Smooth muscle cell (in vitro differentiated cells): ENCODE data around the gene AGTPBP1. TPM values are rescaled to one million over a fixed set of nuclear protein-coding genes. Genes with fewer than 3 reads are reported as not detected.
"Not testable (repeated sequence)": the region's sequence is repeated elsewhere in the genome, so short reads cannot be mapped to it uniquely, and the experiment has no call there.

Experiments used
- DNase-seq: peaks from one replicate; lab custom pipeline; 2025; ENCODE audit not compliant: unreplicated experiment; lab: John Stamatoyannopoulos, UW
- H2AFZ ChIP-seq: fragments of 200-600 bp; sonication (generic); 2 replicates; pipeline ENCODE4 v1.6.0; 2016; ENCODE audit warnings: antibody characterized with exemption, low read depth, mild to moderate bottlenecking
- H3F3A ChIP-seq: fragments of 200-600 bp; sonication (generic); 2 replicates; pipeline ENCODE4 v1.6.0; 2017; ENCODE audit warnings: antibody characterized with exemption, low read depth
- H3K27ac ChIP-seq: fragments of 200-600 bp; sonication (generic); 2 replicates; pipeline ENCODE4 v1.5.1; 2016; ENCODE audit warnings: low read depth, mild to moderate bottlenecking
- H3K27me3 ChIP-seq: fragments of 200-600 bp; sonication (generic); 2 replicates; pipeline ENCODE4 v1.6.1; 2016; ENCODE audit warnings: low read depth, mild to moderate bottlenecking
- H3K36me3 ChIP-seq: fragments of 200-600 bp; sonication (generic); 2 replicates; pipeline ENCODE4 v1.5.1; 2016; ENCODE audit warnings: low read depth
- H3K4me1 ChIP-seq: fragments of 200-600 bp; sonication (generic); 2 replicates; pipeline ENCODE4 v1.5.1; 2016; ENCODE audit warnings: low read depth
- H3K4me2 ChIP-seq: fragments of 200-600 bp; sonication (generic); 2 replicates; pipeline ENCODE4 v1.6.0; 2016; ENCODE audit warnings: mild to moderate bottlenecking
- H3K4me3 ChIP-seq: fragments of 200-600 bp; sonication (generic); 2 replicates; pipeline ENCODE4 v1.5.1; 2016; ENCODE audit warnings: mild to moderate bottlenecking
- H3K79me2 ChIP-seq: fragments of 200-600 bp; sonication (generic); 2 replicates; pipeline ENCODE4 v1.6.0; 2016; ENCODE audit warnings: low read depth, mild to moderate bottlenecking
- H3K9ac ChIP-seq: fragments of 200-600 bp; sonication (generic); 2 replicates; pipeline ENCODE4 v1.6.0; 2016; ENCODE audit warnings: low read depth
- H3K9me3 ChIP-seq: fragments of 200-600 bp; sonication (generic); replicated peaks from 2 replicates; pipeline ENCODE4 v1.5.1; 2016; ENCODE audit warnings: low read depth
- H4K20me1 ChIP-seq: fragments of 200-600 bp; sonication (generic); 2 replicates; pipeline ENCODE4 v1.6.0; 2016; ENCODE audit warnings: low read depth
- WGBS: methylation state at CpG from one replicate; pipeline ENCODE4 v1.1.7; 2016; ENCODE audit warnings: low lambda C conversion rate; 5-methylcytosine and 5-hydroxymethylcytosine counted together
- polyA plus RNA-seq: library from polyadenylated mRNA; unstranded; fragments of >200 nt; fragmentation: Nextera tagmentation; extraction: Ambion mirVana; gene quantifications from 2 replicates; pipeline ENCODE4 v1.2.1, GENCODE V29; 2016
- total RNA-seq: library from RNA; depleted of rRNA; stranded (reverse); fragments of >200 nt; gene quantifications from 2 replicates; pipeline ENCODE4 v1.2.3, GENCODE V29; 2014
- TF ChIP-seq, protein P1 (sequence below): fragments of 200-600 bp; sonication (generic); IDR thresholded peaks from 2 replicates; pipeline ENCODE4 v1.5.1; 2017; ENCODE audit warnings: borderline replicate concordance, mild to moderate bottlenecking, antibody characterized with exemption; ENCODE audit not compliant: insufficient read depth, poor library complexity, severe bottlenecking

The AGTPBP1 gene
- total and polyA plus RNA-seq, 2 experiments from 2014 or later = 4.6 to 7.0 TPM

DNA sequence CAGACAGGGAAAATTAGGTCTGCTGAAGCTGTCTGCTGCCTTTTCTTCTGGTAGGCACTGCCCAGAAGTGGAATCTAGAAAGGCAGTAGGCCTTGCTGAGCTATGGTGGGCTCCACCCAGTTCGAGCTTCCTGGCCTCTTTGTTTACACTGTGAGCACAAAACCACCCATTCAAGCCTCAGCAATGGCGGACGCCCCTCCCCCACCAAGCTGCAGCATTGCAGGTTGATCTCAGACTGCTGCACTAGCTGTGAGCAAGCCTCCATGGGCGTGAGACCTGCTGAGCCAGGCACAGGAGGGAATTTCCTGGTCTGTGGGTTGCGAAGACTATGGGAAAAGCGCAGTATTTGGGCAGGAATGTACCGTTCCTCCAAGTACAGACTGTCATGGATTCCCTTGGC lies 18.5 kb downstream of the AGTPBP1 start:
- Histone ChIP-seq H3K79me2 (no peaks in the 10 kb centered on the region), H3F3A (no peaks in the 10 kb centered on the region), H2AFZ (no peak overlapping the region), H3K9me3 (no peaks in the 10 kb centered on the region), H4K20me1 (no peaks in the 10 kb centered on the region), H3K9ac (no peak overlapping the region), H3K36me3 (no peaks in the 10 kb centered on the region), H3K4me2 (no peak overlapping the region), H3K4me1 (no peaks in the 10 kb centered on the region), H3K4me3 (no peak overlapping the region), H3K27ac (no peak overlapping the region), H3K27me3 (no peaks in the 10 kb centered on the region)
- TF ChIP-seq, protein P1, sequence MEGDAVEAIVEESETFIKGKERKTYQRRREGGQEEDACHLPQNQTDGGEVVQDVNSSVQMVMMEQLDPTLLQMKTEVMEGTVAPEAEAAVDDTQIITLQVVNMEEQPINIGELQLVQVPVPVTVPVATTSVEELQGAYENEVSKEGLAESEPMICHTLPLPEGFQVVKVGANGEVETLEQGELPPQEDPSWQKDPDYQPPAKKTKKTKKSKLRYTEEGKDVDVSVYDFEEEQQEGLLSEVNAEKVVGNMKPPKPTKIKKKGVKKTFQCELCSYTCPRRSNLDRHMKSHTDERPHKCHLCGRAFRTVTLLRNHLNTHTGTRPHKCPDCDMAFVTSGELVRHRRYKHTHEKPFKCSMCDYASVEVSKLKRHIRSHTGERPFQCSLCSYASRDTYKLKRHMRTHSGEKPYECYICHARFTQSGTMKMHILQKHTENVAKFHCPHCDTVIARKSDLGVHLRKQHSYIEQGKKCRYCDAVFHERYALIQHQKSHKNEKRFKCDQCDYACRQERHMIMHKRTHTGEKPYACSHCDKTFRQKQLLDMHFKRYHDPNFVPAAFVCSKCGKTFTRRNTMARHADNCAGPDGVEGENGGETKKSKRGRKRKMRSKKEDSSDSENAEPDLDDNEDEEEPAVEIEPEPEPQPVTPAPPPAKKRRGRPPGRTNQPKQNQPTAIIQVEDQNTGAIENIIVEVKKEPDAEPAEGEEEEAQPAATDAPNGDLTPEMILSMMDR = no peak
- DNase-seq = no peak
- WGBS = 77% methylated on average over 7 of the region's 7 CpGs

DNA sequence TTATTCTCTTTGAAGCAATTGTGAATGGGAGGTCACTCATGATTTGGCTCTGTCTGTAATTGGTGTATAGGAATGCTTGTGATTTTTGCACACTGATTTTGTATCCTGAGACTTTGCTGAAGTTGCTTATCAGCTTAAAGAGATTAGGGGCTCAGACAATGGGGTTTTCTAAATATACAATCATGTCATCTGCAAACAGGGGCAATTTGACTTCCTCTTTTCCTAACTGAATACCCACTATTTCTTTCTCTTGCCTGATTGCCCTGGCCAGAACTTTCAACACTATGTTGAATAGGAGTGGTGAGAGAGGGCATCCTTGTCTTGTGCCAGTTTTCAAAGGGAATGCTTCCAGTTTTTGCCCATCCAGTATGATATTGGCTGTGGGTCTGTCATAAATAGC lies 22.3 kb downstream of the AGTPBP1 start:
- H3K4me1 ChIP-seq = not testable (repeated sequence)

DNA sequence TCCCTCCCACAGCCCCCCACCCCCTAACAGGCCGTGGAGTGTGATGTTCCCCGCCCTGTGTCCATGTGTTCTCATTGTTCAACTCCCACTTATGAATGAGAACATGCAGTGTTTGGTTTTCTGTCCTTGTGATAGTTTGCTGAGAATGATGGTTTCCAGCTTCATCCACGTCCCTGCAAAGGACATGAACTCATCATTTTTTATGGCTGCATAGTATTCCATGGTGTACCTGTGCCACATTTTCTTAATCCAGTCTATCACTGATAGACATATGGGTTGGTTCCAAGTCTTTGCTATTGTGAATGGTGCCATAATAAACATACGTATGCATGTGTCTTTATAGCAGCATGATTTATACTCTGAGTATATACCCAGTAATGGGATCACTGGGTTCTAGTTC lies 23.9 kb downstream of the AGTPBP1 start:
- H3K79me2 ChIP-seq, H3K4me2 ChIP-seq, H2AFZ ChIP-seq, DNase-seq, H4K20me1 ChIP-seq, H3K9me3 ChIP-seq, H3K9ac ChIP-seq, H3K4me3 ChIP-seq, H3K27me3 ChIP-seq, H3K36me3 ChIP-seq, H3K4me1 ChIP-seq, H3F3A ChIP-seq, H3K27ac ChIP-seq: not testable (repeated sequence)
- WGBS = 97% methylated on average over 4 of the region's 4 CpGs

More for the DNA sequence above, 22.3 kb downstream of the AGTPBP1 start:
- DNase-seq, H3K27ac ChIP-seq, H2AFZ ChIP-seq, H3K4me2 ChIP-seq, H3K36me3 ChIP-seq, H3K4me3 ChIP-seq, H3K27me3 ChIP-seq, H3K79me2 ChIP-seq, H4K20me1 ChIP-seq, H3K9ac ChIP-seq, H3F3A ChIP-seq, H3K9me3 ChIP-seq: not testable (repeated sequence)

DNA sequence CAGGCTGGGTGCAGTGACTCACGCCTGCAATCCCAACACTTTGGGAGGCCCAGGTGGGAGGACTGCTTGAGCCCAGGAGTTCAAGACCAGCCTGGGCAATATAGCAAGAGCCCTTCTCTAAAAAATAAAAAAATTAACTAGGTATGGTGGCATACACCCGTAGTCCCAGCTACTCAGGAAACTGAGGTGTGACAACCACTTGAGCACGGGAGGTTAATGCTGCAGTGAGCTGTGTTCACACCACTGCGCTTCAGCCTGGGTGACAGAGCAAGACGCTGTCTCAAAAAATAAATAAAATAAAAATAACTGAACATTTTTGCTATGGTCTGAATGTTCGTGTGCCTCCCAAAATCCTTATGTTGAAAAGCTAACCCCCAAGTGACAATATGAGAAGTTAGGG lies 24.5 kb downstream of the AGTPBP1 start:
- Histone ChIP-seq H3K9ac (no peak overlapping the region), H3K4me2 (no peak overlapping the region), H3K9me3 (no peaks in the 10 kb centered on the region), H3F3A (no peaks in the 10 kb centered on the region), H3K4me3 (no peak overlapping the region), H3K36me3 (no peaks in the 10 kb centered on the region), H3K27me3 (no peaks in the 10 kb centered on the region), H4K20me1 (no peaks in the 10 kb centered on the region), H3K4me1 (no peaks in the 10 kb centered on the region), H3K27ac (no peak overlapping the region), H3K79me2 (no peaks in the 10 kb centered on the region), H2AFZ (no peak overlapping the region)
- DNase-seq = no peak
- WGBS = 97% methylated on average over 6 of the region's 6 CpGs
- TF ChIP-seq, protein P1 = no peak

DNA sequence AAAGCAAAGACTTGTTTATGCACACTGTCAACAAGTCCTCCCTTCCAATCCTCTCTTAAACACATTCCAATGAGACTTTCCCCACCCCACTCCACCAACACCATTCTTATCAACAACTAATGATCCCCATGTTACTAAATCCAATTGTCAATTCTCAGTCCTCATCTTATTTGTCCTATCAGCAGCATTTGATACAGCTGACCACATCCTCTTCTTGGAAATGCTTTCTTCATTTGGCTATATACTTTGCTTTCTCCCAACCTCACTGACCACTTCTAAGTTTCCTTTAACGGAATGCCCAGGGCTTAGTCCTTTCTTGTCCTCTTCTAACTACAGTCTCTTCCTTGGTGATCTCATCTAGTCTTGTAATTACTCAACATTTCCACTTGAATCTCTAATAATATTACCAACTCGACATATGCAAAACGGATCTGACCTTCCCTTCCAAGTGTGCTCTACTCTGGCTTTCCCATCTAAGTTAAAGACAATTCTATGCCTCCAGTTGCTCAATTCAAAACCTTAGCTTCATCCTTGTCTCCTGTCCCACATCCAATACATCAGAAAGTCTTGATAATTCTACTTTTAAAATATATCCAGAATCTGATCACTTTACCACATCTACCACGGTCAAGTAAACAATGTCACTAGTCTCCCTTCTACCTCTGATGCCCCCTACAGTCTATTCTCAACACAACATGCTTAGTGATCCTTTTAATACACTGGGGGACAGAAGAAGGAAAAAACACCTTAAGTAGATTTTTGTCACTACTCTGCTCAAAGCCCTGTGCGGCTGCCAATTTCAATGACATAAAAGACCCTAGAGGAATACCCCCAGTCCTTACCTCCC lies 25.5 kb downstream of the AGTPBP1 start:
- Histone ChIP-seq H3K4me2 (no peak overlapping the region), H3K4me3 (no peak overlapping the region), H3K79me2 (no peaks in the 10 kb centered on the region), H3K27me3 (no peaks in the 10 kb centered on the region), H2AFZ (no peak overlapping the region), H4K20me1 (no peaks in the 10 kb centered on the region), H3K36me3 (no peaks in the 10 kb centered on the region), H3F3A (no peaks in the 10 kb centered on the region), H3K4me1 (no peaks in the 10 kb centered on the region), H3K27ac (no peak overlapping the region), H3K9ac (no peak overlapping the region), H3K9me3 (no peaks in the 10 kb centered on the region)
- 84% methylated on average over 5 of the region's 5 CpGs for WGBS
- TF ChIP-seq, protein P1 = no peak
- no peak for DNase-seq
